IMR-90 (cell line): ENCODE measurements around the gene WNT7A. TPM values are rescaled to one million over a fixed set of nuclear protein-coding genes. Genes with fewer than 3 reads are reported as not detected.

Source experiments
- ATAC-seq: fragments of 200-7000 bp; cut with Tn5 transposase; 2 replicates; pipeline ENCODE4 v1.9.1; 2020; ENCODE audit warnings: low read depth, mild to moderate bottlenecking, moderate library complexity
- BruUV-seq: library from RNA; stranded (reverse); fragments of 400-500 nt; replicated peaks from 2 replicates; lab custom pipeline; 2021; lab: Mats Ljungman, UMichigan
- CTCF ChIA-PET: fragments of 300-600 bp; formaldehyde crosslinking; extraction: SDS; loops from one replicate; lab custom pipeline; 2021; ENCODE audit warnings: antibody characterized with exemption; lab: Yijun Ruan, JAX
- POLR2A ChIA-PET: fragments of 300-600 bp; sonication (Branson Sonifier 250); formaldehyde crosslinking; loops from one replicate; lab custom pipeline; 2022; ENCODE audit warnings: antibody characterized with exemption; ENCODE audit not compliant: unreplicated experiment; lab: Charles Lee
- DNase-seq: peaks from one replicate; pipeline ENCODE4 v3.0.0; 2013
- H2AFZ ChIP-seq: replicated peaks from 2 replicates; pipeline ENCODE3; 2013; ENCODE audit warnings: low read length, mild to moderate bottlenecking; ENCODE audit not compliant: poor library complexity
- H2AK5ac ChIP-seq: 2 replicates; pipeline ENCODE4 v1.6.1; 2013; ENCODE audit warnings: low read depth, low read length, inconsistent platforms
- H2AK9ac ChIP-seq: replicated peaks from 2 replicates; pipeline ENCODE3; 2013; ENCODE audit warnings: mild to moderate bottlenecking, low read depth, low read length, moderate library complexity; ENCODE audit not compliant: poor library complexity
- H2BK120ac ChIP-seq: 2 replicates; pipeline ENCODE4 v1.6.1; 2013; ENCODE audit warnings: low read depth, low read length, inconsistent platforms
- H2BK15ac ChIP-seq: 3 replicates; pipeline ENCODE4 v1.6.1; 2013; ENCODE audit warnings: low read depth, low read length, inconsistent platforms
- H2BK20ac ChIP-seq: 2 replicates; pipeline ENCODE4 v1.6.1; 2013; ENCODE audit warnings: low read depth, mild to moderate bottlenecking, inconsistent platforms, low read length, moderate library complexity
- H2BK5ac ChIP-seq: 2 replicates; pipeline ENCODE4 v1.6.1; 2013; ENCODE audit warnings: mild to moderate bottlenecking, low read depth, low read length, inconsistent platforms; ENCODE audit not compliant: poor library complexity, severe bottlenecking
- H3K14ac ChIP-seq: replicated peaks from 2 replicates; pipeline ENCODE4 v1.6.1; 2013; ENCODE audit warnings: low read depth, low read length, inconsistent platforms
- H3K18ac ChIP-seq: 2 replicates; pipeline ENCODE4 v1.6.1; 2013; ENCODE audit warnings: low read depth, low read length, control low read depth
- H3K23ac ChIP-seq: 2 replicates; pipeline ENCODE4 v1.6.1; 2013; ENCODE audit warnings: low read depth, low read length, inconsistent platforms
- H3K27ac ChIP-seq: 2 replicates; pipeline ENCODE4 v1.5.1; 2013; ENCODE audit warnings: mild to moderate bottlenecking, control low read depth, low read length; ENCODE audit not compliant: insufficient read depth
- H3K27me3 ChIP-seq: 2 replicates; pipeline ENCODE4 v1.6.1; 2013; ENCODE audit warnings: low read length; ENCODE audit not compliant: control insufficient read depth, insufficient read depth
- H3K36me3 ChIP-seq: 2 replicates; pipeline ENCODE4 v1.6.1; 2013; ENCODE audit warnings: low read length, mixed read lengths; ENCODE audit not compliant: control insufficient read depth, insufficient read depth
- H3K4ac ChIP-seq: 2 replicates; pipeline ENCODE4 v1.6.1; 2013; ENCODE audit warnings: low read depth, low read length, inconsistent platforms
- H3K4me1 ChIP-seq: 2 replicates; pipeline ENCODE4 v1.6.1; 2013; ENCODE audit warnings: low read length, mixed read lengths; ENCODE audit not compliant: control insufficient read depth, insufficient read depth
- H3K4me2 ChIP-seq: 2 replicates; pipeline ENCODE4 v1.6.1; 2013; ENCODE audit warnings: low read depth, mild to moderate bottlenecking, control low read depth, low read length, moderate library complexity
- H3K4me3 ChIP-seq: 2 replicates; pipeline ENCODE4 v1.5.1; 2013; ENCODE audit warnings: low read depth, mild to moderate bottlenecking, control low read depth, low read length, moderate library complexity; ENCODE audit not compliant: insufficient read depth
- H3K56ac ChIP-seq: 2 replicates; pipeline ENCODE4 v1.6.1; 2013; ENCODE audit warnings: low read length, inconsistent platforms; ENCODE audit not compliant: insufficient read depth; ENCODE audit errors: extremely low read depth
- H3K79me1 ChIP-seq, 2 experiments: 2 replicates each; pipeline ENCODE4 v1.6.1; 2013; ENCODE audit warnings: low read length in 2 of 2, inconsistent platforms in 1 of 2, low read depth in 1 of 2
- H3K9ac ChIP-seq: 2 replicates; pipeline ENCODE4 v1.6.1; 2013; ENCODE audit warnings: low read depth, low read length, control low read depth
- H3K9me1 ChIP-seq: 2 replicates; pipeline ENCODE4 v1.6.1; 2013; ENCODE audit warnings: low read length, inconsistent platforms; ENCODE audit not compliant: insufficient read depth
- H3K9me3 ChIP-seq: 2 replicates; pipeline ENCODE4 v1.6.1; 2013; ENCODE audit warnings: low read length; ENCODE audit not compliant: control insufficient read depth, insufficient read depth
- H4K20me1 ChIP-seq: 2 replicates; pipeline ENCODE4 v1.6.1; 2013; ENCODE audit warnings: low read length, inconsistent platforms; ENCODE audit not compliant: insufficient read depth
- H4K5ac ChIP-seq: 2 replicates; pipeline ENCODE4 v1.6.1; 2013; ENCODE audit warnings: mild to moderate bottlenecking, low read depth, low read length, control low read depth
- H4K8ac ChIP-seq, 2 experiments: 2 replicates each; pipeline ENCODE4 v1.6.1; 2013; ENCODE audit warnings: low read depth in 2 of 2, low read length in 2 of 2, control low read depth in 1 of 2, inconsistent platforms in 1 of 2
- H4K91ac ChIP-seq: 2 replicates; pipeline ENCODE4 v1.6.1; 2013; ENCODE audit warnings: low read depth, low read length, inconsistent platforms; ENCODE audit not compliant: insufficient read depth
- CEBPB ChIP-seq: IDR thresholded peaks from 2 replicates; pipeline ENCODE4 v1.6.1; 2012; ENCODE audit warnings: low read depth, low read length, improper control_type of control experiment
- MXI1 ChIP-seq: IDR thresholded peaks from 2 replicates; pipeline ENCODE4 v1.6.1; 2012; ENCODE audit warnings: low read depth, mild to moderate bottlenecking, low read length, moderate library complexity, borderline replicate concordance
- RCOR1 ChIP-seq: IDR thresholded peaks from 2 replicates; pipeline ENCODE4 v1.6.1; 2012; ENCODE audit warnings: mild to moderate bottlenecking, low read length, improper control_type of control experiment; ENCODE audit not compliant: insufficient replicate concordance
- WGBS, 2 experiments: methylation state at CpG; one replicate each; pipeline versions ENCODE4 v1.1.5 to v1.1.7; 2013; ENCODE audit warnings: missing lambda C conversion rate in 2 of 2; ENCODE audit not compliant: insufficient read length in 1 of 2; ENCODE audit errors: extremely low coverage in 2 of 2; 5-methylcytosine and 5-hydroxymethylcytosine counted together
- dilution Hi-C: fragments of 300-500 bp; cut with HindIII; formaldehyde crosslinking; loops from one replicate; pipeline ENCODE4 v1.14.3; 2018; ENCODE audit warnings: low sequenced_read_pairs; ENCODE audit not compliant: unreplicated experiment
- in situ Hi-C: fragments of 300-500 bp; cut with MboI; formaldehyde crosslinking; loops from 3 replicates; pipeline ENCODE4 v1.14.3; 2019; ENCODE audit warnings: low sequenced_read_pairs, inconsistent platforms, mixed read lengths
- intact Hi-C: fragments of 100-400 bp; cut with micrococcal nuclease; formaldehyde crosslinking; loops from 2 replicates; pipeline ENCODE4 v1.10.0; 2022
- polyA plus RNA-seq, 3 experiments: library from polyadenylated mRNA; depleted of rRNA; stranded (reverse); fragments of >200 nt; gene quantifications; 2 replicates each; pipeline ENCODE4 v1.2.3, GENCODE V29; 2012; ENCODE audit warnings: low replicate concordance in 1 of 3
- total RNA-seq: library from RNA; depleted of rRNA; stranded (reverse); fragments of >200 nt; gene quantifications from 2 replicates; pipeline ENCODE4 v1.2.3, GENCODE V29; 2012

The WNT7A gene
- total and polyA plus RNA-seq, 2 of the 4 experiments (the other 2 are of a cell fraction): not detected

- WGBS, 2 experiments: 21% methylated on average over 2 of the region's 4 CpGs; no CpG with 5 or more reads in 1 of the 2 experiments
- CTCF ChIA-PET: no interaction called here
- Histone ChIP-seq H3K4me2 (no peak overlapping the region), H4K5ac (no peak overlapping the region), H2BK20ac (no peak overlapping the region), H3K9ac (no peak overlapping the region), H3K9me1 (no peaks in the 10 kb centered on the region), H3K4me1 (no peaks in the 10 kb centered on the region), H3K9me3 (peaks cover 3% of the 10 kb centered on the region; the same call in 1 of the 2 replicates), H2BK120ac (no peak overlapping the region), H2BK5ac (no peak overlapping the region), H3K4me3 (no peak overlapping the region), H2BK15ac (no peak overlapping the region), H2AFZ (no peak overlapping the region), H3K27me3 (peaks cover 9% of the 10 kb centered on the region), H3K14ac (no peak overlapping the region), H4K8ac (no peak overlapping the region), H3K79me1 (no peaks in the 10 kb centered on the region), H3K56ac (no peak overlapping the region), H4K91ac (no peak overlapping the region), H3K18ac (no peak overlapping the region), H3K27ac (no peak overlapping the region), H4K20me1 (no peaks in the 10 kb centered on the region), H3K23ac (no peak overlapping the region), H2AK5ac (no peak overlapping the region), H3K4ac (no peak overlapping the region), H3K36me3 (no peaks in the 10 kb centered on the region), H2AK9ac (no peak overlapping the region)
- intact Hi-C loops: no loop called here
- DNase-seq: no peak
- no peak for TF ChIP-seq MXI1
- no peak for TF ChIP-seq RCOR1
- no peak for TF ChIP-seq CEBPB
- dilution Hi-C loops: no loop called here
- no peak for ATAC-seq
- BruUV-seq: no TSS peak
- POLR2A ChIA-PET: no interaction called here
- in situ Hi-C loops: no loop called here
Measured at GRCh38 chr3:13872451-13872850, 7.4 kb downstream of the WNT7A start.
